NCI-H2107 treated with DMSO at 0.1 percent for 48 hours (cell line): ENCODE results near the gene NPR3.

Source experiments
- DNase-seq: peaks from one replicate; lab custom pipeline; 2025; ENCODE audit not compliant: unreplicated experiment; lab: John Stamatoyannopoulos, UW

NPR3 gene, protein sequence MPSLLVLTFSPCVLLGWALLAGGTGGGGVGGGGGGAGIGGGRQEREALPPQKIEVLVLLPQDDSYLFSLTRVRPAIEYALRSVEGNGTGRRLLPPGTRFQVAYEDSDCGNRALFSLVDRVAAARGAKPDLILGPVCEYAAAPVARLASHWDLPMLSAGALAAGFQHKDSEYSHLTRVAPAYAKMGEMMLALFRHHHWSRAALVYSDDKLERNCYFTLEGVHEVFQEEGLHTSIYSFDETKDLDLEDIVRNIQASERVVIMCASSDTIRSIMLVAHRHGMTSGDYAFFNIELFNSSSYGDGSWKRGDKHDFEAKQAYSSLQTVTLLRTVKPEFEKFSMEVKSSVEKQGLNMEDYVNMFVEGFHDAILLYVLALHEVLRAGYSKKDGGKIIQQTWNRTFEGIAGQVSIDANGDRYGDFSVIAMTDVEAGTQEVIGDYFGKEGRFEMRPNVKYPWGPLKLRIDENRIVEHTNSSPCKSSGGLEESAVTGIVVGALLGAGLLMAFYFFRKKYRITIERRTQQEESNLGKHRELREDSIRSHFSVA

DNA sequence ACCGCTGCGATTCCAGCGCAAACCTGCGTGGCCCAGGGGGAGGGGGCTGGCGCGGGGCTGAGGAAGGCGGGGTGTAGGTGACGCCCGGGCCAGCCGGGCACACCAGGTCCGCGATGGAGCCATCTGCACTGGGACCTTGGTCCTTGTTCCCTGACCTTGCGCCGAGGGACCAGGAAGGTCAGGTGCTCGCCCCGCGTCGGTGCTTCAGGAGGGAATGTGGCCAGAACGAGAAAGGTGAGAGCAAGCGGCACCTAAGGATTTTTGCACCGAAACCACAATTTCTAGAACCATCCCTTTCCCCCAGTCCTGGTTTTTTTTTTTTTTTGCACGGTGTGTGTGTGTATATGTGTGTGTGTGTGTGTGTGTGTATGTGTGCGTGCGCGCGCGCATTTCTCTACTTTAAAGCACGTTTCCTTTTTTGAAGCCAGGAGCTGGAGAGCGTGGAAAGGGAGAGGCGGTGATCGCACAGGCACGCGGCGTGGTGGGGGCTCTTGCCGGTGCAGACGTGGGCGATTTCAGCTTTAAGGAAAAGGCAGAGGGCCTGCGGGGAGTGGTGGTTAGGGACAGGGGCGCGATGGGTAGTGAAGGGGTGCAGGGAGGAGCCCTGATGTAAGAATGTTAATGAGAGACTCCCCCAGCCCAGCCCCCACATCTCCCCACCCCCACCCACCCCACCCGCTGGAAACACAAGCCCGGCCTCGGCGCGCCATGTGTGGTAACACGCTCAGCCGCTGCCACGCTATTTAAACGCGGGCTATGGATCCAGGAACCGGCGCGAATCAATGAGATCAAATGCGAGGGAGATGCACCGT, at the start of gene NPR3:
Gene NPR3, plus strand, starts transcription at position 772 of the 812 bp plus-strand sequence. CDS start 456 bp downstream, outside the sequence.
- DNase-seq, result no peak

DNA sequence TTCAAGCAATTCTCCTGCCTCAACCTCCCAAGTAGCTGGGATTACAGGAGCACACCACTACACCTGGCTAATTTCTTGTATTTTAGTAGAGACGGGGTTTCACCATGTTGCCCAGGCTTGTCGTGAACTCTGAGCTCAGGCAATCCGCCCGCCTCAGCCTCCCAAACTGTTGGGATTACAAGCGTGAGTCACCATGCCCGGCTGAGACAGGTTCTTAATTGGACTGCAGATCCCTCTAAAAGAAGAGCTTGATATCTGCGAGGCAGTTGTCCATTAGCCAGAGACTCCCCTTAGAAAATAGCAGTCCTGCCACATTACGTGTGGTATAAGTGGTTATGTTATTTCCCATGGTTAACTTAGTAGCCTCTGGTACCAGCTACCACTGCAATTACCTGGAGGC, 46.6 kb upstream of the NPR3 start:
- no peak for DNase-seq

DNA sequence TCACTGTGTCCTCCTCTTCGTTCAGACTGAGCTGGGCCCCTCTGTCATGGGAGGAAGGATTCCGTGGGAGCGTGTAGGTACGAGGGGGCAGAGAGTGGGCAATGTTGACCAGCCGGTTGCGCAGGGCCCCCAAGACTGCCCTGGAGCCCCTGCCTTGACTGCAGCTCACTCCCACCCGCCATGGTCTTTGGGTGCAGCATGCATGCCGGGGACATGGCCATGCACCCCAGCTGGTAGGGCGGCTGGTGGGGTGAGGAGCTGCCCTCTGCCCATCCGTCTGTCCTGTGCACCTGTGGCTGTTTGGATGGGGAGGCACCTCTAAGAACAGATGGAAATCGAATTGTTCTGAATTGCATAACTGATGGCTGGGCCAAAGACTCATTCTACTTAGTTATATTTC, 42.6 kb upstream of the NPR3 start:
- DNase-seq, result no peak

DNA sequence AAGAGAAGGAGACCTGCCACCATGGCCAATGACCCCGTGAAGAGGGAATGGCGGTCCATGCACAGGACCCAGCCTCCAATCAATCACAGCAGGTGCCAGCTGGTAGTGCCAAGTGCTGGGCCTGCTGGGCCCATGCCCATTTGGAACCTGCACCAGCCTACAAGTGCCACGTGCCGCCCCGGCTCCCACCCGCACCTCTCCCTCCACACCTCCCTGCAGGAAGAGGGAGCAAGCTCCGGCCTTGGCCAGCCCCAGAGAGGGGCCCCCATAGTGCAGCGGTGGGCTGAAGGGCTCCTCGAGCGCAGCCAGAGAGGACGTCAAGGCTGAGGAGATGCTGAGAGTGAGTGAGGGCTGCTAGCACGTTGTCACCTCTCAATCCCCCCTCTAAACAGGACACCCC, 37.8 kb upstream of the NPR3 start:
- DNase-seq, result no peak

DNA sequence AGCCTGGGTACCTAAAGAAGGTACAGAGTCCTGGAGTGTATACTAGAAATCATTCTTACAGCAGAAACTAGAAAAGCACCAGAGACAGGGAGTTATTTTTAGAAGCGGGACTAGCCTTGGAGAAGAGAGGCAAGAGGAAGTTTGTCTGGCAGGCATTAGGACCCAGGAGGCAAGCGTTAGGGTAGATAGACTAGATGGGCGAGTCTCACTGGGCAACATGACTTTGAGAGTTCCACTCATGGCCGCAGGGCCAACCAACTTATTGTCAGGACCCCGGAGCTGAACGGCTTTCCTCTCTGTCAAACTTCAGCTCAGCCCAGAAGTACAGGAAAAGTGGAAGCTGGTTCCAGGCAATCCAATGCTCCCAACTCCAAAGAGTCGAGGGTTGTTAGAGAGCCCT, 34.1 kb upstream of the NPR3 start:
- DNase-seq, result no peak

DNA sequence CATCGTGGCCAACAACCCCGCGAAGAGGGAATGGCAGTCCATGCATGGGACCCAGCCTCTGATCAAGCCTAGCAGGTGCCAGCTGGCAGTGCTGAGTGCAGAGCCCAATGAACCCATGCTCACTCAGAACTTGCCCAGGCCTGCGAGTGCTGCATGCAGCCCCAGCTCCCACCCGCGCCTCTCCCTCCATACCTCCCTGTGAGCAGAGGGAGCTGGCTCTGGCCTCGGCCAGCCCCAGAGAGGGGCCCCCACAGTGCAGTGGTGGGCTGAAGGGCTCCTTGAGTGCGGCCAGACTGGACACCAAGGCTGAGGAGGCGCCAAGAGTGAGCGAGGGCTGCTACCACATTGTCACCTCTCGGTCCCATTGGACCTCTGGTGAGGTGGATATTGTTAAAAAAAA, 32.6 kb upstream of the NPR3 start:
- no peak for DNase-seq

DNA sequence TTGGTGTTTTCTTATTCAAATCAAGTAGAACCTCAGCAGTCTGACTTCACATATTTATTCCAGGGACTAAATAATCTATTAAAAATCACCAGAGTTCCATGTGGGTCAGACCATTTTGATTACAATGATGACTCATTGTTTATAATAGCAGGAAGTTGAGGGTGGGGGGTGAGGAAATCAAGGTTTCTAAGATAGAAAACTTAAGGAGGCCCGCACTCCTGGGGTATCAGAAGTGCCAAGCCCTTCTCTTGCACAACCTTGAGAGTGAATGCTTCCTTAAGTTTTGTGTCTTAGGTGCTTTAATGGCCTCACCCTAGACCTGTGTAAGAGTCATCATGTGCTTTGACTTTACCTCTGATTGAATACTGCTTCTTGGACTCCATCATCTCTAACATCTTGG, 31.9 kb upstream of the NPR3 start:
- DNase-seq, result no peak

DNA sequence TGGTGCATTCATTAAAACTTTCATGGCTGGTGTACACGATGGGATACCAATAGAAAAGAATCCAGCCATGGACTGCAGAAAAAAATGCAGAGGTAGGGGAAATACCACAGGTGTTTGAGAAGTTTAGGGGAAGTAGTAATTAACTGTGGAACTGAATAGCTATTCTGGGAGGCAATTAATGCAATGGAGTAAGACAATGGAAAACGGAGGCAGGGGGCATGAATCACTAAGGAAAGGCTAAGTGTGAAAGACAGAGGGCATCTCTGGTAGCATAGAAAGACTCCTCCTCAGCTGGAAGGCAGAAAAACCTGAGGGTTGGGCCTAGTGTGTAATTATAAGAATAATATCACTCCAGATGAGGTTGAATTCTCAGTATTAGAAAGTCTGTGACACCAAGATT, 30.9 kb upstream of the NPR3 start:
- no peak for DNase-seq

DNA sequence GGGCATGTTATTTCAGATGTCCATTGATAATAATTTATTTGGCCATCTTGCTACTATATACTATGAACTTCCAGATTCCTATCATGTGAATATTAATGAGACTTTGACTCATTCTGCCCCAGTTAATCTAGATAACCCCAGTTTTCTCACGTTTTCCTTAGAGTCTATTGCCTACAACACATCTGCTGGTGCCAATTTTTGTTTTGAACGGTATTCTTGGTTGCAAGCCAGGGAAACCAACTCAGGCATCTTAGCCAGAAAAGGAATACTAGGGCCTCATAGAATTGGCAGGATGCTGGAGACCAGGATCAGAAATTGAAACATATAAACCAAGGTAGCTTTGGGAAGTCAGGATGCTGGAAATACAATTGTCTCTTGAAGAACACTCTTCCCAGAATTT, 28.0 kb upstream of the NPR3 start:
- DNase-seq, result no peak

DNA sequence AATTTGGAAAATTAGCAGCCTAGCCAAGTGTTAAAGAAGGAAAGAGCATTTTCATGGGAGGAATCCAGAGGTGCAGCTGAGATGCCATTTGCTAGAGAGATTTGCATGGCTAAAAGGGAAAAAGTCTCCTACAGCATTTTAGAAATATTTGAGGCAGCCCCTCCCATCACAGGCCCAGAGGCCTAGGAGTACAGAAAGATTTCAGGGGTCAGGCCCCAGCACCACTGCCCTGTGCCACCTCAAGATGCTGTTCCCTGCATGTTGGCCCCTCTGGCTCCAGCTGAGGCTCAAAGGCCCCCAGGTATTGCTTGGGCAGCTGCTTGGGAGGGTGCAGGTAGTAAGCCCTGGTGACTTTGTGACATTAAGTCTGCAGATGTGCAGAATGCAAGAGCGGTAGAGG, 26.9 kb upstream of the NPR3 start:
- no peak for DNase-seq

DNA sequence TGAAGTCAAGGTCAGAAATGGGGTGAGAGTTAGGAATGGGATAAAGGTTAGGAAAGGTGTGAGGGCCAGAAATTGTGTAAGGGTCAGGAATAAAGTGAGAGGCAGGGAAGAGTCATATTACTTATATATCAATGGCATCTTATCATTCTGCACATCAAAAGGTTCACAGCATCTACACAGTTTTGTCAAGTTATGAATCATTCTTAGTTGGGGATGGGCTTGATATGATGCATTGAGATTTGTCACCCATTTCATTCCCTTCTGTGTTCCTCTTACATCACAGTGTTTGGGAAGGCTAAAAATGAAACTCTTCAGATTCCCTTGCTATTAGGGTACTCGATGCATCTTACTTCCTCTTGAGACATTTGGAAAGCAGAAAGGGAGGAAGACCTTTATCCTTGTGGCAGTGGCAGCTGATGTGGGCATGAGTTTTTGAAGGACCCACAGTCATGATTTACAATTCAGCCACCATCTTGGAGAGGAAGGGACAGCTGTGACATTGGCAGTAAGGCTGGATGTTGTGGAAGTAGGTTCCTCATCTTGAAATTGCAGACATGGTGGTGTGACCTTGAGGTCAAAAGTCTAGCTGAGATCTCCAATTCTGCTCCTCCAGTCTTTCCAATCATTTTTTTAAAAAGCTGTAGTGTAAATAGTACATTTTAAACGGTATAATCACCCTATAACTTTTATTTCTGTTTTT, 24.2 kb upstream of the NPR3 start:
- no peak for DNase-seq

DNA sequence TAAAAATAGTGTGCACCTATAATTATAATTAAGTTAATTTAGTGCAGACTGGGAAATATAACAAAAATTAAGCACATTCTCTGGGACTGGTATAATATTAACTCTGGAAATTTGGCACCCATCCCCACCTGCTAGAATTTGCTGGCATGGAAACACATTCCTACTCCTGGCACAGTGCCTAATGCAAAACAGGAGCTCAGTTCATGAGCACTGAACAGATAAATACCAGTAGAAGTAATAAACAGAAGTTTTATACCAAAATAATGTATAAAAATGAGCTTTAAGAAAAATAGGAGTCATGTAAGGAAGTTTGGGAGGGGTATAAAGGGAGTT, 23.7 kb upstream of the NPR3 start:
- no peak for DNase-seq

DNA sequence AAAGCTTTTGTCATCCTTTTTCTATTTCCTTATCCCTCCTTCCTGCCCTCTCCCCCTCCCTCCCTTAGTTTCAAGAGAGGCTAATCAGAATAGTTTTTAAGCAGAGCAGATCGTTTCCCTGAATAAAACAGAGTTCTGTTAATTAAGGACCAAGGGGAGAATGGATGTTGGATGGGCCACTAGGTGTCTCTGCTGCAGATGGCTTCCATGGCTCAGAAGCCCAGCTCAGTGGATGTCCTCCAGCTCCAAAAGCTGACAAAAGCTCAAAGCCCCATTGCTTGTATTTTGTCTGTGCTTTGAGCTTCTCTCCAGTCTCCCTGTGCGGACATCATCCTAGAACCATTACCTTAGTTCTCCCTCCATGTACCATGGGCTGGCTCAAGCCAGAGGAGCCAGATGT, 21.0 kb upstream of the NPR3 start:
- DNase-seq, result no peak

DNA sequence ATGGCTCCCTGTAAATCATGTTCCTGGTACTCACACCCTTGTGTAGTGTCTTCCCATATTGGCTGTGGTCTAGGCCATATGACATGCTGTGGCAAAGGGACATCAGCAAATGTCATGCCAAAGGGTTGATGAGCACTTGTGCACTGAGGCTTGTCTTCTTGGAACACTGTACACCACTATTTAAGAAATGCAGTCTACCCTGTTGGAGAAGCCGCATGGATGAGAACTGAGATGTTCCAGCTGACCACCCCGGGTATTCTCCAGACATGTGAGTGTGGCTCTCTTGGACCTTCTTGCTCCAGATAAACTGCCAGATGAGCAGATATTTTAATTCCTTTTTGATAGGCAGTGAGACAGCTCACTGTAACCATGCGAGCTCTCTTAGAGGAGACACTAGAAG, 20.5 kb upstream of the NPR3 start:
- DNase-seq, result no peak

DNA sequence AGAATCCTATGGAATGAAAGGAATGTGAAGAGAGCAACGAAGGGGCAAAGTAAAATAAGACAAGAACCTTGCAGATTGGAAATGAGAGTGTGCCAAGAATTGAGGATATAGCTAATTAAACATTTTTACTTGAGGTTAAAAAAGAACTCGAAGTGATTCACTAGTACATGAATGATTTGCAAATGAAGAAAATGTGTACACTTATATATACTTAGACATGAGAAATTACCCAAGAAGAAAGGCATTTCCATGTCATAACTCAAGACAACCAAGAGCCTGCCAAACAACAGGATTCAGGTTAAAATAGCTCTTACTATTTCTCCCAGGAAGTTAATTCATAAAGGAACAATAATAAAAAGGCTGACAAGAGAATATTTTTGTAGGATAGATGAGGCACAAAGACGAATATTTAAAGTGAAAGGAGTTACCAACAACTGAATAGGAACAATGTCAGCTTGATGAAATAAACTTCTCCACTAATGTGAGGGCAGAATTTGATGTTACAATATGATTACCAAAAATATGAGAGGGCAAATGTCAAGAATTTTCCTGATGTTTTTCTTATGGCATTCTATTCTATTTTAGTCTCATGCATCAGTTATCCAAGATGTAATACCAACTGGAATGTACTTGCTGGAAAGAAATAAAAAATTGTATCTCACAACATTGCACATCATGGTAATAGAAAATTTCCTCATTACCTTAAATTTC, 18.9 kb upstream of the NPR3 start:
- no peak for DNase-seq

DNA sequence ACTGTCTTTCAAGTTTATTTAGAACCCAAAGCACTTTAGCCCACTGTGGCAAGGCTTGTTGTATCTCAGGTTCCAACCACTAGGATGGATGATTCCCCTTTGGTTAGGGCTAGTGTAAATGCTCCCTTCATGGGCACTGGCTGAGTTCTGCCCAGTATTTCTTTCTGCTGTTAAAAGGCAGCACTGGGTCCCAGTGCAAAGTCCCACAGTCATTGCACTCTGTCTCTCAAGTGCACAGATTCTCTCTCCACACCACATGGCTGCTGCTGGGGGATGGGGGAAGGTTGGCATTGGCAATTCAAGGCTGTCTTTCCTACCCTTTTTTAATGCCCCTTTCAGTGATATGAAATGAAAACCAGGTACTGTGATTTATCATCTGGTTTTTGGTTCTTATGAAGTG, 7.2 kb upstream of the NPR3 start:
- DNase-seq, result no peak

DNA sequence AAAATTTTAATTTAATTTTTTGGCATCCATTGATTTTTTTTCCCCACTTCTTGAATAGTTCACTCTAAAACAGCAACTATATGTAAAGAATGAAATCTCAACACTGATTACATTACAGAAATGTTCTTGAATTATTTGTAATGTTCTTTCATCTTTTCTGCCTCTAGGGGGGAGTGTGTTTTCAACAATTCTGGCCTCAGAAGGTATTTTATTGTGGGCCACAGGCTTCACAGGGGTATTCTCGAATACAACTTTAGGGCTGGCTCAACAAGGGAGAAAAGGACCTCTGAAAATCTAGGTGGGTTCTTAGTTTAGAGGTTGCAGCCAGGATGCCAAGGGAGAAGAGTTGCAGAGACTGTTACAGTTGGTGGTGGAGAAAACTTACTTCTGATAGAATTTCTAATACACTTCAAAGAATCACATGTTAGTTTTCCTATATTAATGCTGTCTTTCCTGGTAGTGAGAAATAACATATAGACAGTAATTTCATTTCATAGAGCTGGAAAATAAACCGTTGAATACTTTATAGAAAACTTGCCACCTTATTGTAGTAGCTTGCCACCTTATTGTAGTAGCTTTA, 3.6 kb upstream of the NPR3 start:
- peak; percentile 3 for DNase-seq

DNA sequence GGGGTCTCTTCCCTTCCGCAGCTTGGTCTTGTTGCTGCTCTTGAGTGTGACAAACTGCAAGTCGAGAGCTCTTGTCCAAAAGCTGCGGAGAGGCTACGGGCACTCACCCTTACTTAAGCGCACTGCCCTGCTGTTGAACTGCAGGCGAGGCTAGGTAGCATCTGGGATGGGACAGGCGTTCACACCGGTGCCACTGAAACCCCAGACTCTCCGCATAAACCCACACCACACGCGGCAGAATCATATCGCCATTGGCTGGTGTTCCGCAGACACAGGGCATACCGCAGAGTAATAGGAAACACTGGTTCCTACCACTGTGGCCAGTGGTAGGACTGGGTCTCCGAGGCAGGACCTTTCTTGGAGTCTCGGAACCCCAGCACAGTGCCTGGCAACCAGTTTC, 2.2 kb upstream of the NPR3 start:
- DNase-seq, result no peak

DNA sequence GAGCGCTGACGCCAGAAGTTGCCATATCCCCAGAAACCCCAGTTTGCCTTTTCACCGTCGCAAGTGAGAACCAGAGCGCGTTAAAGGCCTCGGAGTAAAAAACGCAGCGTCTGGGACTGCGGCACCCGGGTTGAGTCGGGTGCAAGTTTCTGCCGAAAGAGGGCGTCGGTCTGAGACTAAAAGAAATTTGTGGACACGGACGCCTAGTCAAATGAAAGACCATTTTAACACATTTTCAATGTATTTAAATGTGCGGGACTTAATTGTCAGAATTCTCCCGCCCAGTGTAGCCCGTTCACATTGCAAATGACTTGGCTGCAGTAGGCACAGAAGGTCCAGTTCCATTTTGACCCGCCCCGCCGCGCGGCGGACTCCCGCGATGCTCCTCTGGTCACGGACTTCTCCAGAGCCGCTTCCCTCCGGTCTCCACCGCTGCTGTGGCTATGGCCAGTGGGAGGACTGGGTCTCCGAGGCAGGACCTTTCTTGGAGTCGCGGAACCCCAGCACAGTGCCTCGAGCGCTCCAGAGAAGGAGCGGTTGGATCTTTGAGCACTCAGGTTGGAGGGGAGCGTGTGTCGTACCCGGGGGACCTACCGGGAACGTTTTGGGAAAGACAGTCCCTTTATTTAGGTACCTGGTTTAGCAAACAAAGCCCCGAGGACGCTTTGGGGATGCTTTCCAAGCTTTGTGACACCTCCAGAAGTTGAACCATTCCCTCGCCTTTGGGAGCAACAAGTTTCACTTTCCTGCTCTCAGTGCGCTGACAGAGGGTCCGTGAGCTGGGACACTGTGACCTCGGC, 1.2 kb upstream of the NPR3 start:
- DNase-seq, result peak; percentile 47

DNA sequence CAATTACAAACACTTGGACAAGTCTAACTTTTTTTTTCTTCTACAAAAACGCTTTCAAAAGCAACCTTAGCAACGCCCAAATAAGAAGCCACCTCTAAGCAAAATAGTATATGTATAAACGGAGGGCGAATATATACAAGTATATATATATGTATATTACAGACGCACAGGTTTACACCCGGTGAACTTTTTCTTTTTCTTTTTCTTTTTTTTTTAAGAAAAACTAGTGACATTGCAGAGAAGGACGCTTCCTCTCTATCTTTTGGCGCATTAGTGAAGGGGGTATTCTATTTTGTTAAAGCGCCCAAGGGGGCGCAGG, 200 bp downstream of the NPR3 start:
- no peak for DNase-seq
